Large intestine (tissue), 3 donors: ENCODE data around the gene RIMS1. TPM values are rescaled to one million over a fixed set of nuclear protein-coding genes. Genes with fewer than 3 reads are reported as not detected.
A peak's percentile ranks its signal among the peaks of the same experiment; 100 is the strongest.

Experiments used
- DNase-seq, 2 donors: peaks; one replicate each; pipeline versions ENCODE4 v3.0.0 to v3.0.0-alpha.2; 2013
- H3K27ac ChIP-seq: one replicate; pipeline ENCODE4 v1.5.1; 2013; ENCODE audit warnings: low read length
- H3K27me3 ChIP-seq: 2 replicates; pipeline ENCODE4 v1.6.1; 2013; ENCODE audit warnings: low read length; ENCODE audit not compliant: control insufficient read depth, insufficient read depth
- H3K36me3 ChIP-seq: 2 replicates; pipeline ENCODE4 v1.6.1; 2013; ENCODE audit warnings: low read length; ENCODE audit not compliant: control insufficient read depth, insufficient read depth
- H3K4me1 ChIP-seq: one replicate; pipeline ENCODE4 v1.6.1; 2013; ENCODE audit warnings: low read length; ENCODE audit not compliant: control insufficient read depth, insufficient read depth
- H3K4me3 ChIP-seq: one replicate; pipeline ENCODE4 v1.5.1; 2013; ENCODE audit warnings: low read length
- H3K9me3 ChIP-seq: one replicate; pipeline ENCODE4 v1.6.1; 2013; ENCODE audit warnings: mild to moderate bottlenecking, low read depth, low read length, moderate library complexity; ENCODE audit not compliant: control insufficient read depth
- WGBS: methylation state at CpG from one replicate; pipeline ENCODE4 v1.1.5; 2013; ENCODE audit warnings: low lambda C conversion rate; ENCODE audit not compliant: insufficient coverage; 5-methylcytosine and 5-hydroxymethylcytosine counted together
- polyA plus RNA-seq: library from polyadenylated mRNA; unstranded; fragments of 120-200 nt; gene quantifications from one replicate; pipeline ENCODE4 v1.2.1, GENCODE V29; 2013

RIMS1 gene
- polyA plus RNA-seq, 1 donor: 4.2 TPM

- no CpG with 5 or more reads among the region's 2 CpGs for WGBS
These were observed 331.8 kb downstream of the RIMS1 start for GRCh38 chr6:72218125-72218524.

GRCh38 chr6:72219536-72219935, 333.2 kb downstream of the RIMS1 start:
- Histone ChIP-seq H3K27me3 (no peaks in the 10 kb centered on the region), H3K36me3 (no peaks in the 10 kb centered on the region), H3K4me1 (no peaks in the 10 kb centered on the region), H3K9me3 (no peaks in the 10 kb centered on the region), H3K27ac (no peak overlapping the region), H3K4me3 (no peak overlapping the region)
- no peak for DNase-seq

More at GRCh38 chr6:72218125-72218524, 331.8 kb downstream of the RIMS1 start:
- Histone ChIP-seq H3K4me3 (no peak overlapping the region), H3K4me1 (no peaks in the 10 kb centered on the region), H3K27me3 (no peaks in the 10 kb centered on the region), H3K27ac (no peak overlapping the region), H3K36me3 (no peaks in the 10 kb centered on the region), H3K9me3 (no peaks in the 10 kb centered on the region)
- peak; percentile 6 to 11 for DNase-seq

GRCh38 chr6:72238021-72238420, 351.7 kb downstream of the RIMS1 start:
- Histone ChIP-seq H3K27me3 (no peaks in the 10 kb centered on the region), H3K4me1 (no peaks in the 10 kb centered on the region), H3K36me3 (no peaks in the 10 kb centered on the region), H3K4me3 (no peak overlapping the region), H3K27ac (no peak overlapping the region), H3K9me3 (no peaks in the 10 kb centered on the region)
- DNase-seq: no peak
- WGBS: no CpG with 5 or more reads among the region's 1 CpG

GRCh38 chr6:72238900-72239299, 352.6 kb downstream of the RIMS1 start:
- Histone ChIP-seq H3K27me3 (no peaks in the 10 kb centered on the region), H3K4me3 (no peak overlapping the region), H3K27ac (no peak overlapping the region), H3K9me3 (no peaks in the 10 kb centered on the region), H3K36me3 (no peaks in the 10 kb centered on the region), H3K4me1 (no peaks in the 10 kb centered on the region)
- WGBS: no CpG with 5 or more reads among the region's 1 CpG
- DNase-seq: no peak

- Histone ChIP-seq H3K9me3 (no peaks in the 10 kb centered on the region), H3K4me1 (no peaks in the 10 kb centered on the region), H3K4me3 (no peak overlapping the region), H3K27me3 (no peaks in the 10 kb centered on the region), H3K27ac (no peak overlapping the region), H3K36me3 (no peaks in the 10 kb centered on the region)
- DNase-seq: no peak
- no CpG with 5 or more reads among the region's 2 CpGs for WGBS
These were observed 359.2 kb downstream of the RIMS1 start for GRCh38 chr6:72245565-72245964.

GRCh38 chr6:72246926-72247325, 360.6 kb downstream of the RIMS1 start:
- Histone ChIP-seq H3K9me3 (no peaks in the 10 kb centered on the region), H3K27ac (no peak overlapping the region), H3K36me3 (no peaks in the 10 kb centered on the region), H3K4me1 (no peaks in the 10 kb centered on the region), H3K27me3 (no peaks in the 10 kb centered on the region), H3K4me3 (no peak overlapping the region)
- 100% methylated on average over 1 of the region's 4 CpGs for WGBS
- no peak for DNase-seq

GRCh38 chr6:72248621-72249020, 362.3 kb downstream of the RIMS1 start:
- no peaks in the 10 kb centered on the region for H3K9me3 ChIP-seq
- H3K4me3 ChIP-seq: no peak overlapping the region
- no peaks in the 10 kb centered on the region for H3K4me1 ChIP-seq
- H3K27ac ChIP-seq: no peak overlapping the region
- no peaks in the 10 kb centered on the region for H3K27me3 ChIP-seq
- DNase-seq: no peak
- H3K36me3 ChIP-seq: no peaks in the 10 kb centered on the region
- WGBS: 83% methylated on average over 1 of the region's 1 CpG

- H3K27me3 ChIP-seq: no peaks in the 10 kb centered on the region
- no peaks in the 10 kb centered on the region for H3K9me3 ChIP-seq
- H3K27ac ChIP-seq: no peak overlapping the region
- H3K4me1 ChIP-seq: no peaks in the 10 kb centered on the region
- 100% methylated on average over 2 of the region's 3 CpGs for WGBS
- DNase-seq: no peak
- H3K36me3 ChIP-seq: no peaks in the 10 kb centered on the region
- no peak overlapping the region for H3K4me3 ChIP-seq
These were observed 364.3 kb downstream of the RIMS1 start for GRCh38 chr6:72250664-72251063.

GRCh38 chr6:72260489-72260888, 374.1 kb downstream of the RIMS1 start:
- Histone ChIP-seq H3K27ac (no peak overlapping the region), H3K36me3 (no peaks in the 10 kb centered on the region), H3K4me1 (no peaks in the 10 kb centered on the region), H3K4me3 (no peak overlapping the region), H3K9me3 (no peaks in the 10 kb centered on the region), H3K27me3 (no peaks in the 10 kb centered on the region)
- no peak for DNase-seq
- WGBS: no CpG with 5 or more reads among the region's 3 CpGs

- Histone ChIP-seq H3K4me3 (no peak overlapping the region), H3K9me3 (no peaks in the 10 kb centered on the region), H3K27me3 (no peaks in the 10 kb centered on the region), H3K36me3 (no peaks in the 10 kb centered on the region), H3K27ac (no peak overlapping the region), H3K4me1 (no peaks in the 10 kb centered on the region)
- WGBS: 90% methylated on average over 3 of the region's 3 CpGs
- DNase-seq: no peak
These were observed 375.2 kb downstream of the RIMS1 start for GRCh38 chr6:72261554-72261953.

GRCh38 chr6:72262254-72262653, 375.9 kb downstream of the RIMS1 start:
- no peaks in the 10 kb centered on the region for H3K27me3 ChIP-seq
- no peak for DNase-seq
- H3K4me3 ChIP-seq: no peak overlapping the region
- H3K27ac ChIP-seq: no peak overlapping the region
- 60% methylated on average over 2 of the region's 4 CpGs for WGBS
- H3K36me3 ChIP-seq: no peaks in the 10 kb centered on the region
- H3K4me1 ChIP-seq: no peaks in the 10 kb centered on the region
- no peaks in the 10 kb centered on the region for H3K9me3 ChIP-seq
